DND-41 (cell line): ENCODE data around the gene BAIAP2.

Source experiments
- ATAC-seq: fragments of 200-7000 bp; cut with Tn5 transposase; 3 replicates; pipeline ENCODE4 v1.9.1; 2021; ENCODE audit warnings: low read depth; ENCODE audit not compliant: insufficient read depth
- DNase-seq: peaks from one replicate; pipeline ENCODE4 v3.0.0-alpha.2; 2020
- H2AFZ ChIP-seq: 2 replicates; pipeline ENCODE4 v1.6.0; 2012; ENCODE audit warnings: low read depth, low read length
- H3K27ac ChIP-seq: 2 replicates; pipeline ENCODE4 v1.5.1; 2012; ENCODE audit warnings: low read length, inconsistent platforms
- H3K27me3 ChIP-seq: fragments of 200-600 bp; sonication (generic); 2 replicates; pipeline ENCODE4 v1.6.0; 2012; ENCODE audit warnings: low read length, mild to moderate bottlenecking, inconsistent platforms; ENCODE audit not compliant: insufficient read depth, poor library complexity
- H3K36me3 ChIP-seq: 2 replicates; pipeline ENCODE4 v1.5.1; 2012; ENCODE audit warnings: low read length, inconsistent platforms; ENCODE audit not compliant: insufficient read depth
- H3K4me1 ChIP-seq: 2 replicates; pipeline ENCODE4 v1.5.1; 2012; ENCODE audit warnings: mild to moderate bottlenecking, low read length; ENCODE audit not compliant: insufficient read depth
- H3K4me2 ChIP-seq: 2 replicates; pipeline ENCODE4 v1.6.0; 2012; ENCODE audit warnings: mild to moderate bottlenecking, moderate library complexity, low read length, inconsistent platforms; ENCODE audit not compliant: insufficient read depth
- H3K4me3 ChIP-seq, 2 experiments: fragments of 200-600 bp in 1 of 2; shearing (Covaris generic) in 1 of 2; 2 replicates each; pipeline ENCODE4 v1.5.1; 2012 to 2016; ENCODE audit warnings: inconsistent platforms in 2 of 2, low read length in 2 of 2, mild to moderate bottlenecking in 2 of 2, low read depth in 1 of 2, moderate library complexity in 1 of 2
- H3K79me2 ChIP-seq: 2 replicates; pipeline ENCODE4 v1.6.0; 2012; ENCODE audit warnings: low read length, inconsistent platforms; ENCODE audit not compliant: insufficient read depth
- H3K9ac ChIP-seq: 2 replicates; pipeline ENCODE4 v1.6.0; 2012; ENCODE audit warnings: low read depth, mild to moderate bottlenecking, inconsistent platforms, low read length, moderate library complexity
- H3K9me3 ChIP-seq: 2 replicates; pipeline ENCODE4 v1.5.1; 2012; ENCODE audit warnings: low read length, moderate library complexity, mild to moderate bottlenecking, inconsistent platforms; ENCODE audit not compliant: insufficient read depth, severe bottlenecking
- H4K20me1 ChIP-seq: 2 replicates; pipeline ENCODE4 v1.6.0; 2012; ENCODE audit warnings: low read length; ENCODE audit not compliant: insufficient read depth
- EZH2 ChIP-seq: IDR thresholded peaks from 3 replicates; pipeline ENCODE4 v1.6.1; 2012; ENCODE audit warnings: borderline replicate concordance, low read depth, mild to moderate bottlenecking, moderate library complexity, low read length, inconsistent platforms; ENCODE audit not compliant: severe bottlenecking
- TF ChIP-seq, protein P1 (sequence below): IDR thresholded peaks from 2 replicates; pipeline ENCODE4 v1.5.1; 2012; ENCODE audit warnings: borderline replicate concordance, low read length, moderate library complexity, mild to moderate bottlenecking; ENCODE audit not compliant: poor library complexity, severe bottlenecking; ENCODE audit errors: extremely low read depth

Gene BAIAP2

DNA sequence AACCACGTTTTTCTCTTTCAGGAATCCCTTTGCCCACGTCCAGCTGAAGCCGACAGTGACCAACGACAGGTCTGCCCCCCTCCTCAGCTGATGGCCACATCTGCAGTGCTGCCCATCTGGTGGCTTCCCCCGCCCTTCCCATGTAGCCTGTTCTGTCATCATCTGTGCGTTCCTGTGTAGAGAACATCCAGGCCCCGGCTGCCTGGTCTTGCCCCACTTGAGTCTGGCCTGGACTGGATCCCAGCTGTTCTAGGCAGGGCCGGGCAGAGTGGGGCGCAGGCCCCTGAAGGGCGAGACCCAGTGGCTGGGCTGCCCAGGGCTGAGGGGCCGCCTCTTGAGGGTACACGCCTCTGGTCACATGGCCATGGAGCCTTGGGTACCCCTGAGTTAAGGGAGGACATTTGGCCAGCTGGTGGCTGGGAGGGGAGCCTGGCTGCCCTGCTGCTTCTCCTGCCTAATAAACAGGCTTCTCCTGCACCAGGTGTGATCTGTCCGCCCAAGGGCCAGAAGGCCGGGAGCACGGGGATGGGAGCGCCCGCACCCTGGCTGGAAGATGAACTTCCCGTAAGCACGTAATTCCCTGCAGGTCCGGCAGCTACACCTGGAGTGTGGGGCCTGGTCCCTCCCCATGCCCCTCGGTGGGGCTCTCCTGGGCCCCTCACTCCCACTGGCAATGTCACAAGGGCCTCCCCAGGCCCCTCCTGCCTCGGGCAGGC is 81.0 kb downstream of the BAIAP2 start:
- Histone ChIP-seq H3K4me3 (no peak overlapping the region), H3K4me2 (no peak overlapping the region), H3K79me2 (no peaks in the 10 kb centered on the region), H3K9me3 (no peaks in the 10 kb centered on the region), H3K4me1 (no peaks in the 10 kb centered on the region), H4K20me1 (peaks cover 5% of the 10 kb centered on the region; the same call in 1 of the 2 replicates), H3K27ac (no peak overlapping the region), H2AFZ (no peak overlapping the region), H3K27me3 (no peaks in the 10 kb centered on the region), H3K9ac (no peak overlapping the region), H3K36me3 (no peaks in the 10 kb centered on the region)
- TF ChIP-seq EZH2 = no peak
- TF ChIP-seq, protein P1, sequence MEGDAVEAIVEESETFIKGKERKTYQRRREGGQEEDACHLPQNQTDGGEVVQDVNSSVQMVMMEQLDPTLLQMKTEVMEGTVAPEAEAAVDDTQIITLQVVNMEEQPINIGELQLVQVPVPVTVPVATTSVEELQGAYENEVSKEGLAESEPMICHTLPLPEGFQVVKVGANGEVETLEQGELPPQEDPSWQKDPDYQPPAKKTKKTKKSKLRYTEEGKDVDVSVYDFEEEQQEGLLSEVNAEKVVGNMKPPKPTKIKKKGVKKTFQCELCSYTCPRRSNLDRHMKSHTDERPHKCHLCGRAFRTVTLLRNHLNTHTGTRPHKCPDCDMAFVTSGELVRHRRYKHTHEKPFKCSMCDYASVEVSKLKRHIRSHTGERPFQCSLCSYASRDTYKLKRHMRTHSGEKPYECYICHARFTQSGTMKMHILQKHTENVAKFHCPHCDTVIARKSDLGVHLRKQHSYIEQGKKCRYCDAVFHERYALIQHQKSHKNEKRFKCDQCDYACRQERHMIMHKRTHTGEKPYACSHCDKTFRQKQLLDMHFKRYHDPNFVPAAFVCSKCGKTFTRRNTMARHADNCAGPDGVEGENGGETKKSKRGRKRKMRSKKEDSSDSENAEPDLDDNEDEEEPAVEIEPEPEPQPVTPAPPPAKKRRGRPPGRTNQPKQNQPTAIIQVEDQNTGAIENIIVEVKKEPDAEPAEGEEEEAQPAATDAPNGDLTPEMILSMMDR = no peak
- no peak for DNase-seq
- ATAC-seq = no peak

- no peak for ATAC-seq
- Histone ChIP-seq H3K9me3 (no peaks in the 10 kb centered on the region), H3K79me2 (no peaks in the 10 kb centered on the region), H3K36me3 (no peaks in the 10 kb centered on the region), H2AFZ (no peak overlapping the region), H4K20me1 (peaks cover 5% of the 10 kb centered on the region; the same call in 1 of the 2 replicates), H3K9ac (no peak overlapping the region), H3K4me2 (no peak overlapping the region), H3K4me1 (no peaks in the 10 kb centered on the region), H3K27me3 (no peaks in the 10 kb centered on the region), H3K4me3 (no peak overlapping the region), H3K27ac (no peak overlapping the region)
- no peak for DNase-seq
- TF ChIP-seq, protein P1 = no peak
- TF ChIP-seq EZH2 = no peak
Measured at GRCh38 chr17:81116704-81117103, 81.8 kb downstream of the BAIAP2 start.

GRCh38 chr17:81117672-81118198 is 82.8 kb downstream of the BAIAP2 start:
- no peaks in the 10 kb centered on the region for H3K27me3 ChIP-seq
- no peak for DNase-seq
- no peak overlapping the region for H3K4me2 ChIP-seq
- no peak for ATAC-seq
- no peaks in the 10 kb centered on the region for H3K36me3 ChIP-seq
- no peak overlapping the region for H3K9ac ChIP-seq
- no peak overlapping the region for H2AFZ ChIP-seq
- no peak overlapping the region for H3K4me3 ChIP-seq
- no peaks in the 10 kb centered on the region for H3K4me1 ChIP-seq
- no peak overlapping the region for H3K27ac ChIP-seq
- H4K20me1 ChIP-seq = peaks cover 5% of the 10 kb centered on the region; the same call in 1 of the 2 replicates
- no peaks in the 10 kb centered on the region for H3K79me2 ChIP-seq
- no peaks in the 10 kb centered on the region for H3K9me3 ChIP-seq
- TF ChIP-seq EZH2 = no peak

DNA sequence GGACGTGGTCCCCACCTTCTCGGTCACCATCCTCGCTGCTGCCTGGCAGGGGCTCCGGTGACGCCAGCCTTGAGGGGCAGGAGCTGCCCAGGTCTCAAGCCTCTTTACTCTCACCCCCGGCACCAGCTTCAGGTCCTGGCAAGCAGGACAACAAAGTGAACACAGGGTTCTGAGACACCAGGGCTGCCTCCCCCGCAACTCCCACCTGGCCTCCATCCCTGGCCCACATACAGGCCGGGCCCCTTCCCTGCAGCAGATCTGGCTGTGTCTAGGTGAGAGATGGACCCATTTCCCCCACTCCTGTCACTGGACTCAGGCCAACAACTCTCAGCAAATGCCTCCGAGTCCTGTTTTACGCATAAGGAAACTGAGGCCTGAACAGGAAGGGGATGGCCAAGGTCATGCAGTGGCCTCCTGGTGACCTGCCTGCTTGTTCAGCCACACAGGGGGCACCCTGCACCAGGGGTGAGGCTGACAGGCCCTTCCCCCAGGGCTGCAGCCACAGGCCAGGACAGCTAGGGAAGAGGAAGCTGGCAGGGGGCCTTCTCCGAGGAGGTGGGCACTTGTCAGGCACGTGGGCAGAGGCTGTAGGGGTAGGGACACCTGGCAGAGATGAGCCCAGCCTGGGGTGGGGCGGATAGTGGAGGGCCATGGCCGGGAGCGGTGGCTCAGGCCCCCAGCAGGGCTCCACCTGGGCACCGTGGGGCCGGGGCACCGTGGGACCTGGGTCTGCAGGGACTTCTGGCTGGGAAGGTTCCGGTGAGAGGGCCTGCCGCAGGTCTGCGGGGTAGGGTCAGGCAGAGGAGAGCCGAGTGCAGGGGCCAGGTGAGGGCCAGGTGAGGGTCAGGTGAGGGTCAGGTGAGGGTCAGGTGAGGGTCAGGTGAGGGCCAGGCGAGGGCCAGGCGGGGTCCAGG is 83.6 kb downstream of the BAIAP2 start:
- TF ChIP-seq, protein P1 = no peak
- no peak for TF ChIP-seq EZH2
- Histone ChIP-seq H3K4me1 (no peaks in the 10 kb centered on the region), H2AFZ (no peak overlapping the region)

More for the DNA sequence above, 83.6 kb downstream of the BAIAP2 start:
- Histone ChIP-seq H3K79me2 (no peaks in the 10 kb centered on the region), H3K9ac (no peak overlapping the region), H3K27me3 (no peaks in the 10 kb centered on the region), H3K27ac (no peak overlapping the region), H4K20me1 (peaks cover 5% of the 10 kb centered on the region; the same call in 1 of the 2 replicates), H3K4me2 (no peak overlapping the region), H3K4me3 (no peak overlapping the region), H3K9me3 (no peaks in the 10 kb centered on the region), H3K36me3 (no peaks in the 10 kb centered on the region)
- DNase-seq (no peak), ATAC-seq (no peak)
